Keratinocyte (primary cell): ENCODE data around the gene LRRC71. TPM values are rescaled to one million over a fixed set of nuclear protein-coding genes. Genes with fewer than 3 reads are reported as not detected.

Experiments used
- DNase-seq: peaks from one replicate; pipeline ENCODE4 v3.0.0-alpha.2; 2011; ENCODE audit warnings: low read depth, missing footprints, low spot score
- FAIRE-seq: peaks from 2 replicates; lab custom pipeline; 2011; peaks lifted over from hg19 to GRCh38; lab: Jason Lieb, UNC
- H2AFZ ChIP-seq: 2 replicates; pipeline ENCODE4 v1.6.0; 2012; ENCODE audit warnings: low read length, control low read depth, inconsistent platforms; ENCODE audit not compliant: control insufficient read depth
- H3K27ac ChIP-seq: 2 replicates; pipeline ENCODE4 v1.5.1; 2011; ENCODE audit warnings: low read length; ENCODE audit not compliant: control insufficient read depth, insufficient read depth
- H3K27me3 ChIP-seq: 3 replicates; pipeline ENCODE4 v1.6.0; 2011; ENCODE audit warnings: low read length; ENCODE audit not compliant: control insufficient read depth, insufficient read depth; ENCODE audit errors: extremely low read depth
- H3K36me3 ChIP-seq, 2 experiments: 2 replicates in 1 of 2; 3 replicates in 1 of 2; pipeline ENCODE4 v1.5.1; 2011; ENCODE audit warnings: low read length in 2 of 2, mild to moderate bottlenecking in 1 of 2; ENCODE audit not compliant: control insufficient read depth in 2 of 2, insufficient read depth in 2 of 2; ENCODE audit errors: extremely low read depth in 1 of 2
- H3K4me1 ChIP-seq: 3 replicates; pipeline ENCODE4 v1.5.1; 2011; ENCODE audit warnings: low read length; ENCODE audit not compliant: control insufficient read depth, insufficient read depth; ENCODE audit errors: extremely low read depth
- H3K4me2 ChIP-seq: 3 replicates; pipeline ENCODE4 v1.6.0; 2011; ENCODE audit warnings: low read depth, low read length; ENCODE audit not compliant: control insufficient read depth, insufficient read depth; ENCODE audit errors: extremely low read depth
- H3K4me3 ChIP-seq, 3 experiments: fragments of 200-600 bp in 1 of 3; sonication (generic) in 1 of 3; 2 replicates in 2 of 3; 3 replicates in 1 of 3; pipeline ENCODE4 v1.5.1; 2011 to 2016; ENCODE audit warnings: low read length in 3 of 3, mild to moderate bottlenecking in 3 of 3, control low read depth in 2 of 3, inconsistent platforms in 1 of 3, low read depth in 1 of 3, mixed read lengths in 1 of 3, mixed run types in 1 of 3, moderate library complexity in 1 of 3; ENCODE audit not compliant: control insufficient read depth in 2 of 3, insufficient read depth in 2 of 3; ENCODE audit errors: extremely low read depth in 1 of 3
- H3K79me2 ChIP-seq: 2 replicates; pipeline ENCODE4 v1.6.0; 2012; ENCODE audit warnings: low read length; ENCODE audit not compliant: control insufficient read depth, insufficient read depth
- H3K9ac ChIP-seq: 3 replicates; pipeline ENCODE4 v1.6.0; 2011; ENCODE audit warnings: low read length; ENCODE audit not compliant: control insufficient read depth, insufficient read depth; ENCODE audit errors: extremely low read depth
- H3K9me1 ChIP-seq: 3 replicates; pipeline ENCODE4 v1.6.0; 2011; ENCODE audit warnings: low read length; ENCODE audit not compliant: control insufficient read depth, insufficient read depth; ENCODE audit errors: extremely low read depth
- H3K9me3 ChIP-seq: 2 replicates; pipeline ENCODE4 v1.5.1; 2012; ENCODE audit warnings: low read depth, low read length; ENCODE audit not compliant: control insufficient read depth
- H4K20me1 ChIP-seq: 3 replicates; pipeline ENCODE4 v1.6.0; 2011; ENCODE audit warnings: low read length; ENCODE audit not compliant: control insufficient read depth, insufficient read depth; ENCODE audit errors: extremely low read depth
- EZH2 ChIP-seq: IDR thresholded peaks from one replicate; pipeline ENCODE4 v1.6.1; 2012; ENCODE audit warnings: inconsistent platforms, mild to moderate bottlenecking, low read length, moderate library complexity
- dilution Hi-C: fragments of 300-500 bp; cut with MboI; formaldehyde crosslinking; loops from one replicate; pipeline ENCODE4 v1.7.0; 2020; ENCODE audit warnings: low sequenced_read_pairs; ENCODE audit not compliant: extremely low pct_ligation_motif_present
- polyA plus RNA-seq, 5 experiments: library from polyadenylated mRNA; depleted of rRNA in 3 of 5; stranded (reverse) in 3 of 5; stranded (forward) in 1 of 5; unstranded in 1 of 5; fragments of >200 nt; gene quantifications; 1 replicate in 1 of 5; 2 replicates in 3 of 5; 3 replicates in 1 of 5; pipeline versions ENCODE4 v1.2.1 to v1.2.3, GENCODE V29; 2011 to 2012; ENCODE audit warnings: missing spikeins in 2 of 5, low read depth in 1 of 5, low replicate concordance in 1 of 5
- TF ChIP-seq, protein P1 (sequence below), 3 experiments: IDR thresholded peaks in 1 of 3; conservative IDR thresholded peaks in 1 of 3; optimal IDR thresholded peaks in 1 of 3; 2 replicates in 2 of 3; 3 replicates in 1 of 3; pipeline versions ENCODE3 to v1.5.1; 2011; ENCODE audit warnings: low read length in 3 of 3, mild to moderate bottlenecking in 3 of 3, moderate library complexity in 2 of 3, control low read depth in 1 of 3, inconsistent platforms in 1 of 3; ENCODE audit not compliant: insufficient read depth in 2 of 3; ENCODE audit errors: extremely low read depth in 1 of 3

Gene LRRC71
- polyA plus RNA-seq, 1 donor (not counting 4 experiments of a cell fraction or from before 2014, with no cell fraction given) = not detected

DNA sequence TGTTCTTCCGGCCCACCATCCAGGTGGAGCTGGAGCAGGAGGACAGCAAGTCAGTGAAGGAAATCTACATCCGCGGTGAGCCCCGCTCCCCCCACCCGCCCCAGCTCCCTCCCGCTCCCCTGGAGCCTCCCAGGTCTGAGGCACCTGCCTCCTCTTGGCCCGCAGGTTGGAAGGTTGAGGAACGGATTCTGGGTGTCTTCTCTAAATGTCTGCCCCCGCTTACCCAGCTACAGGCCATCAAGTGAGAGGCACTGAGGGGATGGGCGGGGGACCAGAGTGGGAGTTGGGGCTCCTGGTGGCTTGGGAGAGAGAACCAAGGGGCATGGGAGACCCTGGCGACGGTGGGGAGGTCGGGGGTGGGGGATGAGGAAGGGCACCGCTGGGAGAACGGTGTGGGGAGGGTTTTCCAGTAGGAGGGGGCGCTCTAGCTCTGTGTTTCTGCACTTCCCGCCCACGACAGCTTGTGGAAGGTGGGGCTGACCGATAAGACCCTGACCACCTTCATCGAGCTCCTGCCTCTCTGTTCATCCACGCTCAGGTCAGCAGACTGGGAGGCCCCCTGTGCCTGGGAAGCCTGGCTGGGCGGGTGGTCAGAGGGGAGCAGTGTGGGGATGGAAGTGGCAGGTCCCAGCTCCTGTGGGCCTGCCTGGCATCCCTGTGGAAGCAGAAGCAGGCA lies 4.2 kb downstream of the LRRC71 start:
- dilution Hi-C loops = no loop called here
- FAIRE-seq = no peak

GRCh38 chr1:156925154-156926010 lies 5.0 kb downstream of the LRRC71 start:
- TF ChIP-seq EZH2 = no peak
- TF ChIP-seq, protein P1, sequence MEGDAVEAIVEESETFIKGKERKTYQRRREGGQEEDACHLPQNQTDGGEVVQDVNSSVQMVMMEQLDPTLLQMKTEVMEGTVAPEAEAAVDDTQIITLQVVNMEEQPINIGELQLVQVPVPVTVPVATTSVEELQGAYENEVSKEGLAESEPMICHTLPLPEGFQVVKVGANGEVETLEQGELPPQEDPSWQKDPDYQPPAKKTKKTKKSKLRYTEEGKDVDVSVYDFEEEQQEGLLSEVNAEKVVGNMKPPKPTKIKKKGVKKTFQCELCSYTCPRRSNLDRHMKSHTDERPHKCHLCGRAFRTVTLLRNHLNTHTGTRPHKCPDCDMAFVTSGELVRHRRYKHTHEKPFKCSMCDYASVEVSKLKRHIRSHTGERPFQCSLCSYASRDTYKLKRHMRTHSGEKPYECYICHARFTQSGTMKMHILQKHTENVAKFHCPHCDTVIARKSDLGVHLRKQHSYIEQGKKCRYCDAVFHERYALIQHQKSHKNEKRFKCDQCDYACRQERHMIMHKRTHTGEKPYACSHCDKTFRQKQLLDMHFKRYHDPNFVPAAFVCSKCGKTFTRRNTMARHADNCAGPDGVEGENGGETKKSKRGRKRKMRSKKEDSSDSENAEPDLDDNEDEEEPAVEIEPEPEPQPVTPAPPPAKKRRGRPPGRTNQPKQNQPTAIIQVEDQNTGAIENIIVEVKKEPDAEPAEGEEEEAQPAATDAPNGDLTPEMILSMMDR (optimal IDR thresholded peaks at IDR 0.05 in 1 of 3, IDR thresholded peaks at IDR 0.05 in 1 of 3, conservative IDR thresholded peaks at IDR 0.05 in 1 of 3; ENCODE audit: extremely low read depth in 1 of 3, insufficient read depth in 2 of 3, low read length in 3 of 3) = no peak
- no peak overlapping the region for H3K4me3 ChIP-seq
- dilution Hi-C loops = no loop called here
- no peaks in the 10 kb centered on the region for H3K9me1 ChIP-seq
- no peak for DNase-seq
- no peak for FAIRE-seq
- no peak overlapping the region for H2AFZ ChIP-seq
- peaks cover 17% of the 10 kb centered on the region for H3K4me1 ChIP-seq
- H3K9me3 ChIP-seq = no peaks in the 10 kb centered on the region
- peaks cover 85% of the 10 kb centered on the region for H3K27me3 ChIP-seq
- H3K79me2 ChIP-seq = no peaks in the 10 kb centered on the region
- no peak overlapping the region for H3K27ac ChIP-seq
- H4K20me1 ChIP-seq = peaks cover 4% of the 10 kb centered on the region
- H3K36me3 ChIP-seq = no peaks in the 10 kb centered on the region
- no peak overlapping the region for H3K9ac ChIP-seq
- no peak overlapping the region for H3K4me2 ChIP-seq

More for the DNA sequence above, 4.2 kb downstream of the LRRC71 start:
- Histone ChIP-seq H3K36me3 (no peaks in the 10 kb centered on the region), H4K20me1 (peaks cover 4% of the 10 kb centered on the region), H3K4me1 (peaks cover 22% of the 10 kb centered on the region), H3K27ac (no peak overlapping the region), H3K4me3 (no peak overlapping the region), H3K9me1 (no peaks in the 10 kb centered on the region), H3K27me3 (peaks cover 81% of the 10 kb centered on the region), H3K4me2 (no peak overlapping the region), H3K9me3 (no peaks in the 10 kb centered on the region), H3K9ac (no peak overlapping the region), H2AFZ (no peak overlapping the region), H3K79me2 (no peaks in the 10 kb centered on the region)
- TF ChIP-seq EZH2 = no peak
- TF ChIP-seq, protein P1 (optimal IDR thresholded peaks at IDR 0.05 in 1 of 3, IDR thresholded peaks at IDR 0.05 in 1 of 3, conservative IDR thresholded peaks at IDR 0.05 in 1 of 3; ENCODE audit: extremely low read depth in 1 of 3, insufficient read depth in 2 of 3, low read length in 3 of 3) = peak in 1 of 3 experiments; percentile 10
- no peak for DNase-seq
